GM12801 (cell line): ENCODE data around the gene ZC4H2.

ENCODE experiments used
- CTCF ChIP-seq: IDR thresholded peaks from one replicate; pipeline ENCODE4 v1.5.1; 2011; ENCODE audit warnings: control low read depth; ENCODE audit not compliant: insufficient read length; ENCODE audit errors: extremely low read depth

ZC4H2 gene

GRCh38 chrX:64977051-64977450, 801 bp upstream of the ZC4H2 start:
- TF ChIP-seq CTCF, result no peak

DNA sequence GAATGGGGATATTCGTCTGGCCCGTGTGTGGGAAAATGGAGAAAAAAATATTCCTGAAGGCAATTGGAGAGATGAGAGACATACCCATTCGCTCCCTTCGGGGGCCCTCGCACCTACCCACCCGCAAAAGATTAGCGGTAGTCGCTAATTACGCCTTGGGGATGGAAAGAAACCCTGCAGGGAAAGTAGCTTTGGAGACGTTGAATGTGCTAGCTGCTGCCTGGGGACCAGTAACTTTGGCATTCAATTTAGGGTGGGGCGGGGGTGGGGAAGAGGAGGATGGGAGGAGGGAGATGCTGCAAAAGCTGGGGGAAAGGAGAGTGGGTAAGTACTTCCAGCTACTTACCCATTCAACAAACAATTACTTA, 407 bp upstream of the ZC4H2 start:
- no peak for TF ChIP-seq CTCF

- TF ChIP-seq CTCF, result no peak
These were observed 759 bp downstream of the ZC4H2 start for GRCh38 chrX:64975491-64975890.

DNA sequence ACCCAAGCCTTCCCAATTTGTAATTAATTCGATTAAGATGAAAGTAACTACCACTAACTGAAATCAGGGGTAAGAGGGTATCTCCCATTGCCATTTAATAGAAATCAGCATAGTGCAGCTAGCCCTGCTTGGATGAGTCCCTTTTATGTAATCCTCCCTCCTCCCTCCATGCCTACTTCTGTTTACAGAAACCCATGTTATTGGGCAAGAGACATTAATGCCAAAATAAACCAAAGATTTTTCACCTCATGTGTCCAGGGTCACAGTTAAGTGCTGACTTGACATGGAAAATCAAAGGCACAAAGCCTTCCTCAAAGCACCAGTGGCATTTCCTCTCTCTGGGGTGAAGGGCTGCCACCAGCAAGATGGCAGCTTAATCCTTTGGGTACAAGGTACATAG, 50.8 kb downstream of the ZC4H2 start:
- TF ChIP-seq CTCF, result no peak

- no peak for TF ChIP-seq CTCF
These were observed 68.1 kb downstream of the ZC4H2 start for GRCh38 chrX:64908121-64908520.

GRCh38 chrX:64894454-64895038, 81.7 kb downstream of the ZC4H2 start:
- no peak for TF ChIP-seq CTCF

DNA sequence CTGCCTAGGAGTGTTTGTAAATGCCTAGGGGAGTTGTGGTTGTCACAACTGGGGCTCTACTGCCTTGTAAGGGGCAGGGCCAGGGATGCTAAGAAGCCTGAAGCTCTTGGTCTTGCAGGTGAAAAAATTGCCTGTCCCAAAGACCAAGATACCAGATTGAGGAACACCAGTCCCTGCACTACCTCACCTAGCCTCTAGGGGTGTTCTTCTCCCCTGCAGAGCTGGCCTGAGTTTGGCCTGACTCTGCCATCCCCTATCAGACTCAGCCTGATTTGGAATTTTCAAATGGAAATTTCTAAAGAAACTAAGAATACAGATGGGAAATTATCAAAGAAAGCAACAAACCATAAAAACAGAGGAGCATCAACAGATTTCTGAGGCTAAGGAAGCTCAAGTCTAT, 90.4 kb downstream of the ZC4H2 start:
- TF ChIP-seq CTCF, result no peak

DNA sequence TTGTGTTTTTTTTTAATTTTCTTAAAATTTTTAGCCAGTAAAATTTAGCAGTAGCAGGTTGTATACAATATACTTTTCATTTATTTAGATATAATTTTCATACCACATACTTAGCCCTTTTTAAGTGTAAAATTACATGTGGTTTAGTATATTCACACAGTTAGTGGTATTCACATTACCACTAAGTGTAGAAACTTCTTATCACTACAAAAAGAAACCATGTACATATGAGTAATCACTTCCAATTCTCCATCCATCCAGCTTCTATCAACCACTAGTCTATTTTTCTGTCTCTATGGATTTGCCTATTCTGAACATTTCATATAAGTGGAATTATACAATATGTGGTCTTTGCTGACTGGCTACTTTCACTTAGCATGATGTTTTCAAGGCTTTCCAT, 109.0 kb downstream of the ZC4H2 start:
- TF ChIP-seq CTCF, result no peak
